IPS-18c (cell line): Measurements from ENCODE around the gene PSMD7.
"Not testable (repeated sequence)": the region's sequence is repeated elsewhere in the genome, so short reads cannot be mapped to it uniquely, and the experiment has no call there.

Experiments
- H3K4me3 ChIP-seq: 2 replicates; pipeline ENCODE4 v1.7.0; 2013; ENCODE audit warnings: low read depth, mild to moderate bottlenecking, low read length, moderate library complexity; ENCODE audit not compliant: insufficient read depth
- H3K9me3 ChIP-seq: one replicate; pipeline ENCODE4 v1.6.1; 2013; ENCODE audit warnings: mild to moderate bottlenecking, low read length, moderate library complexity; ENCODE audit not compliant: control insufficient read depth, insufficient read depth

Gene PSMD7

DNA sequence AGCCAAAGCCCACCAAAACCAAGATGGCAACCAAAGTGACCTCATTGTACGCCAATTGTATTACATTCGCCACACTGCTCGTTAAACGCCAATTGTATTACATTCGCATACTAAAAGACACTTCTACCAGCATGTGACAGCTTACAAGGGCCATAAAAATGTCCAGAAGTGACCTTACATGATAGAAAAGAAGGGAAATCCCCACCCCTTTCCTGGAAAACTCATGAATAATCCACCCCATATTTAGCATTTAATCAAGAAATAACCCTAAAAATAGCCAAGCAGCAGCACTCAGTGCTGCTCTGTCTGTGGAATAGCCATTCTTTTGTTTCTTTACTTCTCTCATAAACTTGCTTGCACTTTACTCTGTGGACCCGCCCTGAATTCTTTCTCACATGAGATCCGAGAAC lies 25.7 kb downstream of the PSMD7 start:
- H3K9me3 ChIP-seq, result no peaks in the 10 kb centered on the region
- H3K4me3 ChIP-seq, result no peak overlapping the region

DNA sequence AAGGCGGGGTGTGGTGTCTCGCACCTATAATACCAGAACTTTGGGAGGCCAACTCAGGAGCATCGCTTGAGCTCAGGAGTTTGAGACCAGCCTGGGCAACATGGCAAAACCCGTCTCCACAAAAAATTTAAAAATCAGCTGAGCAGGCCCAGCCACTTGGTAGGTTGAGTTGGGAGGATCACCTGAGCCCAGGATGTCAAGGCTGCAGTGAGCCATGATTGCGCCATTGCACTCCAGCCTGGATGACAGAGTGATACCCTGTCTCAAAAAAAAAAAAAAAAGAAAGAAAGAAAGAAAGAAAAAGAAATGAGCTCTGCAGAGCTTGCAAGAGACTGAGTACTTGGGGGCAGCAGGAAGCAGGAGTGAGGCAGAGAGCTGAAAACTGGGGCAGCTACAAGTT lies 28.2 kb downstream of the PSMD7 start:
- H3K4me3 ChIP-seq, H3K9me3 ChIP-seq: not testable (repeated sequence)

GRCh38 chr16:74325641-74326040 lies 29.0 kb downstream of the PSMD7 start:
- H3K9me3 ChIP-seq, result no peaks in the 10 kb centered on the region
- no peak overlapping the region for H3K4me3 ChIP-seq

GRCh38 chr16:74328346-74328745 lies 31.7 kb downstream of the PSMD7 start:
- H3K9me3 ChIP-seq, H3K4me3 ChIP-seq: not testable (repeated sequence)

- H3K4me3 ChIP-seq, H3K9me3 ChIP-seq: not testable (repeated sequence)
Measured at GRCh38 chr16:74332469-74332868, 35.9 kb downstream of the PSMD7 start.

GRCh38 chr16:74337506-74337905 lies 40.9 kb downstream of the PSMD7 start:
- H3K4me3 ChIP-seq, H3K9me3 ChIP-seq: not testable (repeated sequence)

DNA sequence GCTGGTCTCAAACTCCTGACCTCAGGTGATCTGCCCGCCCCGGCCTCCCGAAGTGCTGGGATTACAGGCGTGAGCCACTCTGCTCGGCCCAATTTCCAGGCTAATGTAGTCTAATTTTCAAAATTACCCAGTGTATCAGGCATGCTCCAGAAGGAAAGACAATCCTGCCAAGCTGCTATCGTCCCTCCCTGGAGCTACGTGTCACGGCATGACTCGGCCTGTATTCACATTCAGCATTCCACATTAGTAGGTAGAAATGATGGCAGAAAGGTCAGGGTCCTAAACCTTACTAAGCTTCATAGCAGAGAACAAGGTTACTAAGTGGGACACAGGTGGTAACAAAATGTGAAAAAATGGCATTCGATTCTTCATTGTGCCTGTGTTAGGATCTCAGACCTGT lies 42.6 kb downstream of the PSMD7 start:
- H3K4me3 ChIP-seq, H3K9me3 ChIP-seq: not testable (repeated sequence)

GRCh38 chr16:74353038-74353437 lies 56.4 kb downstream of the PSMD7 start:
- H3K4me3 ChIP-seq, H3K9me3 ChIP-seq: not testable (repeated sequence)
